Thyroid gland (tissue), 4 donors: ENCODE measurements around the gene NAA80. TPM values are rescaled to one million over a fixed set of nuclear protein-coding genes. Genes with fewer than 3 reads are reported as not detected.

Source experiments
- DNase-seq, 2 donors: peaks; one replicate each; pipeline ENCODE4 v3.0.0-alpha.2; 2019
- H3K27ac ChIP-seq, 3 donors: fragments of 200-600 bp; sonication (generic); 1 replicate in 2 of 3; 2 replicates in 1 of 3; pipeline ENCODE4 v1.5.1; 2016 to 2019; ENCODE audit warnings: mild to moderate bottlenecking in 1 of 3, moderate library complexity in 1 of 3
- H3K27me3 ChIP-seq: fragments of 200-600 bp; sonication (generic); one replicate; pipeline ENCODE4 v1.5.1; 2019
- H3K36me3 ChIP-seq, 2 donors: fragments of 200-600 bp; sonication (generic); one replicate each; pipeline ENCODE4 v1.5.1; 2016 to 2019
- H3K4me1 ChIP-seq, 2 donors: fragments of 200-600 bp; sonication (generic); one replicate each; pipeline ENCODE4 v1.5.1; 2017 to 2019
- H3K4me3 ChIP-seq, 3 donors: fragments of 200-600 bp; sonication (generic); replicated peaks in 1 of 3; 1 replicate in 2 of 3; 2 replicates in 1 of 3; pipeline ENCODE4 v1.5.1; 2016; ENCODE audit warnings: mild to moderate bottlenecking in 1 of 3
- H3K9me3 ChIP-seq: fragments of 200-600 bp; sonication (generic); one replicate; pipeline ENCODE4 v1.5.1; 2017
- CTCF ChIP-seq, 6 experiments: fragments of 200-600 bp in 3 of 6; fragments of 450-650 bp in 3 of 6; sonication (generic) in 3 of 6; IDR thresholded peaks; one replicate each; pipeline ENCODE4 v1.5.1; 2016 to 2019; ENCODE audit warnings: antibody characterized with exemption in 6 of 6, mild to moderate bottlenecking in 2 of 6, inconsistent platforms in 1 of 6, moderate library complexity in 1 of 6
- POLR2A ChIP-seq, 2 donors: fragments of 450-650 bp; IDR thresholded peaks; one replicate each; pipeline ENCODE4 v1.6.1; 2017; ENCODE audit warnings: antibody characterized with exemption in 2 of 2, mild to moderate bottlenecking in 2 of 2, moderate library complexity in 1 of 2
- WGBS, 2 donors: methylation state at CpG; one replicate each; pipeline ENCODE4 v1.1.5; 2017; 5-methylcytosine and 5-hydroxymethylcytosine counted together
- intact Hi-C: fragments of 100-400 bp; cut with DNase I; formaldehyde crosslinking; loops from one replicate; pipeline ENCODE4 v1.15.1; 2023
- total RNA-seq, 4 donors: library from RNA; depleted of rRNA; stranded (reverse); fragments of >200 nt; gene quantifications; one replicate each; pipeline ENCODE4 v1.2.3, GENCODE V29; 2016

The NAA80 gene
- total RNA-seq, 4 donors from 2014 or later, result 6.9 to 15.2 (median 10.8) TPM

GRCh38 chr3:50330330-50330729, 31.1 kb upstream of the NAA80 start:
- no peak for DNase-seq
- TF ChIP-seq CTCF (IDR thresholded peaks at IDR 0.05), result no peak
- TF ChIP-seq POLR2A (IDR thresholded peaks at IDR 0.05), result no peak
- intact Hi-C loops, result no loop called here
- H3K27ac ChIP-seq, result no peak overlapping the region
- H3K4me3 ChIP-seq, result no peak overlapping the region
- peaks cover 26 to 28% of the 10 kb centered on the region in 2 donors for H3K36me3 ChIP-seq
- no peaks in the 10 kb centered on the region for H3K27me3 ChIP-seq
- H3K4me1 ChIP-seq, result peaks cover 31 to 44% of the 10 kb centered on the region in 2 donors
- WGBS, 2 donors, result 92 to 97% methylated on average over 7 of the region's 10 CpGs
- no peaks in the 10 kb centered on the region for H3K9me3 ChIP-seq

- WGBS, 2 donors, result 3 to 4% methylated on average over 32 to 40 of the region's 55 CpGs
- peak within 1 kb of the TSS; percentile 45 to 97 (median 74) for H3K4me3 ChIP-seq
- H3K36me3 ChIP-seq, result peaks cover 28 to 29% of the 10 kb centered on the region in 2 donors
- peaks cover 14 to 33% of the 10 kb centered on the region in 2 donors for H3K4me1 ChIP-seq
- no peaks in the 10 kb centered on the region for H3K9me3 ChIP-seq
- TF ChIP-seq CTCF (IDR thresholded peaks at IDR 0.05), result peak in 1 of 6 experiments; percentile 7
- TF ChIP-seq POLR2A (IDR thresholded peaks at IDR 0.05), result peak in 1 of 2 donors; percentile 82
- DNase-seq, result peak; percentile 99
- no peaks in the 10 kb centered on the region for H3K27me3 ChIP-seq
- intact Hi-C loops, result loop anchor here (5.0 kb wide), 1 partner anchor 36 kb away; the partner anchor contains the start of gene IFRD2
- H3K27ac ChIP-seq, result peak within 1 kb of the TSS; percentile 51 to 77 (median 56)
These were observed 28.9 kb upstream of the NAA80 start, which contains the start of gene TUSC2 for GRCh38 chr3:50327943-50328691. Gene TUSC2, minus strand, starts transcription at chr3:50328223. Its CDS starts 124 bp downstream, at chr3:50328099.

GRCh38 chr3:50327129-50327528, 27.9 kb upstream of the NAA80 start:
- peaks cover 15 to 28% of the 10 kb centered on the region in 2 donors for H3K4me1 ChIP-seq
- H3K4me3 ChIP-seq, result peak overlapping the region in 1 of 3 donors; percentile 97
- H3K9me3 ChIP-seq, result no peaks in the 10 kb centered on the region
- intact Hi-C loops, result loop anchor here (5.0 kb wide), 1 partner anchor 35 kb away; the partner anchor contains the start of gene IFRD2
- H3K36me3 ChIP-seq, result peaks cover 28 to 29% of the 10 kb centered on the region in 2 donors
- WGBS, 2 donors, result 55 to 87% methylated on average over 4 of the region's 4 CpGs
- no peaks in the 10 kb centered on the region for H3K27me3 ChIP-seq
- no peak for DNase-seq
- TF ChIP-seq CTCF (IDR thresholded peaks at IDR 0.05) (no peak), POLR2A (IDR thresholded peaks at IDR 0.05) (no peak)
- H3K27ac ChIP-seq, result peak overlapping the region in 2 of 3 donors; percentile 56 to 77

GRCh38 chr3:50326182-50326541, 27.0 kb upstream of the NAA80 start:
- 90 to 92% methylated on average over 8 of the region's 8 CpGs for WGBS, 2 donors
- Histone ChIP-seq H3K4me3 (no peak overlapping the region), H3K36me3 (peaks cover 21% of the 10 kb centered on the region in 2 donors), H3K27me3 (no peaks in the 10 kb centered on the region), H3K9me3 (no peaks in the 10 kb centered on the region), H3K4me1 (peaks cover 20 to 33% of the 10 kb centered on the region in 2 donors), H3K27ac (peak overlapping the region in 1 of 3 donors; percentile 98)
- no peak for DNase-seq
- no peak for TF ChIP-seq POLR2A (IDR thresholded peaks at IDR 0.05)
- no peak for TF ChIP-seq CTCF (IDR thresholded peaks at IDR 0.05)
- intact Hi-C loops, result loop anchor here (5.0 kb wide), 1 partner anchor 34 kb away; the partner anchor contains the start of gene IFRD2
